Thoracic aorta endothelial cell (primary cell): Measurements from ENCODE around the gene TRMT11. TPM values are rescaled to one million over a fixed set of nuclear protein-coding genes. Genes with fewer than 3 reads are reported as not detected.

ENCODE experiments used
- small RNA-seq: library from RNA; depleted of rRNA; stranded (forward); fragments of <200 nt; gene quantifications from one replicate; pipeline ENCODE3, GENCODE V24; 2012
- total RNA-seq: library from RNA; depleted of rRNA; stranded (reverse); fragments of >200 nt; gene quantifications from 2 replicates; pipeline ENCODE4 v1.2.3, GENCODE V29; 2012

Gene TRMT11
- 23.4 and 24.9 TPM in 2 replicates for total RNA-seq

GRCh38 chr6:125986301-125987025 is at the start of gene TRMT11:
Gene TRMT11 (plus strand): TSS chr6:125986540. CDS start chr6:125986551, 11 bp downstream.

GRCh38 chr6:125956506-125957390 is 29.6 kb upstream of the TRMT11 start, which contains the start of gene HINT3:
Gene HINT3 (plus strand): TSS chr6:125956770. CDS start chr6:125956978, 208 bp downstream.

Small RNA genes lying within 50 kb of the gene (small RNA-seq; reads per million reads assigned to genes)
- not detected for gene RNA5SP216

Other genes with a start within 250 kb of the TRMT11 start
- gene HEY2, start 236.9 kb upstream of the TRMT11 start, total RNA-seq = 8.1 and 12.9 TPM in 2 replicates
- 28.0 and 30.9 TPM in 2 replicates for gene NCOA7, start 195.6 kb upstream of the TRMT11 start, total RNA-seq
- 12.2 and 16.1 TPM in 2 replicates for gene HINT3, start 29.8 kb upstream of the TRMT11 start, total RNA-seq